HG03103 (cell line): ENCODE measurements around the gene ZNF454.

Source experiments
- ATAC-seq: cut with Tn5 transposase; IDR thresholded peaks from one replicate; pipeline ENCODE4 v1.9.1; 2021; ENCODE audit warnings: low read depth; ENCODE audit not compliant: unreplicated experiment

The ZNF454 gene

DNA sequence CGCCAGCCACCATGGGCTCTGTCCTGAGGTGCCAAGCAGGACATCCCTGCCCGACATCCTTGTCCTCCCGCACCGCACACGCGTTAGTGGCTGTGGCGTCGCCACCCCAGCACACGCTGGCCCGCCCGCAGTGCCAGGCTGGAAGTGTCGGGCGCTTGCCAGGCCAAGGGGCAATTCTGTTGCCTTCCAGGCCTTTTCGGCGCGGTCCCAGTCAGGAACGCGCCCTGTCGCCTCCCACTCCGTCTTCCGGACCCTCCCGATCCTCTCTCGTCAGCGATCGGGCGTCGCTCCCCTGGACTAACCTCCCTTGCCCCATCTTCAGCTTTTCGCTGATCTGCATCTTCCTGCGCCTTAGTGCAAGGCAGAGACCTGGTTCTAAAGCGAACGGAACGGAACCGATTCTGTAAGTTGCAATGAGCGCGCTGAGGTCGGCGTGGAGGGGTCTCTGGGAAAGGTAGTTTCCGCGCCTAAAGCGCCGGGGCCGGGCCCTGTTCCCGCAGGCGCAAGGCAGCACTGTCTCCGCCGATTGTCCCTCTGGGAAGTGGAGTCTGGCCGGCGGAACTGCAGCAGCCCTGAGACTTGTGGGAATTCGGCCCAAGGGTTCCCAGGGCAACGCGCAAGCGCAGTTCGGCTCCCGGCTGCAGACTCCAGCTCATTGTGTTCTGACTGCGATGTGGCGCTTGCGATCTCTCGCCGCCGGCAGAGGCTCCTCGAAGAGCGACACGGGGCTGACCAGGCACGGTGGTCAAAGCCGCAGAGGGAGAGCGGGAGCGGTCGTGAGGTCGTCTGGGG lies at the start of gene ZNF454:
TSS of gene ZNF454 (plus strand) at position 630 of the 792 bp plus-strand sequence. CDS start 1,594 bp downstream, outside the sequence.
- no peak for ATAC-seq

DNA sequence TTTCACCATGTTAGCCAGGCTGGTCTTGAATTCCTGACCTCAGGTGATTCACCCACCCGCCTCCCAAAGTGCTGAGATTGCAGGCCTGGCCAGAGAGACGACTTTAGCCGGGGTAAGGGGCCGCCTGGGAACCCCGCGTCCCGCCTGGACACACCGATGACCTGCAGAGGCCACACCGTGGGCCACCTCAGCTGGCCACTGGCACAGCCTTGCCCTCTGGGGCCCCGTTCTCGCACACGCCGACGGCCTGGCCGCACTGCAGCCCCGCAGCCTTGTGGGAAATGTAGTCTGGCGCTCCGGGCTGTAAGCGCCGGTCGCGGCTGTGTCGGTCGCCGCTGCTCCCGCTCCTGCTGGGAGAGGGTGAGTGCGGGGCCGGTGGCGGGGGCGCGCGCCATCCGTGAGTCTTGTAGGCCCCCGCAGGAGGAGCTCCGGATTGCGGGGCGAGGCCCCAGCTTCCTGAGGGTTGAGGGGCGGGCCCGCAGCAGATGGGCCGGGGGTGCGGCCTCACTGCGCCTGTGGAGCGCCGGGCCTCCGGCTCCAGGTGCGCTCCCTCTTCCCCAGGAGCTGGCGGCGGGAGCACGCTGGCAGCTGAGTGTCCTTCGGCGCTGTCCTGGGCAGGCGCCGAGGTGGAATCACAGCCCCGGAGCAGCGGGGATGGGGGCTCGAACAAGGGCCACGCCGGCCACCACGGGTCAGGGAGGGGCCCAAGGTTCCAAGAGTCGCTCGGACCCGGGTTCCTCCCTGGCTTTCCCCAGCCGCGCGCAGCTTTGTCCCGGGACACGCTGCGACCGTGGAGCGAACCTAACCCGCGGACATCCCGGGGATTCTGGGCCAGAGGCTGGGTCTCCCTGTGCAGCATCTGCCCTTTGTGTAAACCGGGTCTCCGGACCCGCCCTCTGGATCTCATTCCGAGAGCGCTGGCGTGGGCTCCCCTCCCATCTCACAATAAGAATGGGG lies 45.1 kb upstream of the ZNF454 start, which contains the start of gene ZFP2:
TSS of gene ZFP2 (plus strand) at position 299 of the 957 bp plus-strand sequence. CDS start 35,401 bp downstream, outside the sequence.
- ATAC-seq, result no peak

DNA sequence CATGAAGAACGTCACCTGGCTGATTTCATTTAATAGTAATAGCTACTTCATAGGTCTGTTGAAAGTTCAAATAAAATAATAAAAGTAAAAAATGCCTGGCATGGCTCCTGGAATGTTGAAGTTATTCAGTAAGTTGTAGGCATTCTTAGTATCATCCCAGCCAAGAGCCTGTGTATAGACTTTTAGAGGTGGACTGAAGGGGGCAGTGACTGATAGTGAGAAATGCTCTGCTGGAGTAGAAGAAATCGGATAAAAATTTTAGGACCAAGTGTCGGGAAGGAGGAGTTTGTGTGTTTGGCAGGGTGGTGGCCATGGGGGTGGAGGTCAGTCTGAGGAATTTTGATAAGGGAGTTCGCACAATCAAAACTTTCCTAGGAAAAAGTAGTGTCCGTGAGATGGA lies 41.7 kb upstream of the ZNF454 start:
- no peak for ATAC-seq

DNA sequence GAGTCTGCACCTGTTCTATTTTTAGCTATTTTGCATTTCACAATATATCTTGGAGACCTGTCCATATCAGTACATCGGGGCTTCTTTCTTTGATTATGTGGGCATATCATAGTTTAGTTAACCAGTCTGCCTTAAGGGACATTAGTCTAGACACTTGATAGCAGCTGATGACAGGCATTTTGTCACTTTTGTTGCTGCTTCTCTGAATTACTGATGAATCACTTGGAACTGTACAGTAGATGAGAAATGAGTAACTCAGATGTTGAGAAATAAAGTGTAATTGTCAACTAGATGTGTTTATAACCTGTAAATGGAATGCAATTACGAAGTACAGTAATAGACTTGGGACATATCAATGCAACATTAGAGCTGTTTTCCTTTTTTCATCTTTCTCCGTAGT lies 38.1 kb upstream of the ZNF454 start:
- no peak for ATAC-seq

DNA sequence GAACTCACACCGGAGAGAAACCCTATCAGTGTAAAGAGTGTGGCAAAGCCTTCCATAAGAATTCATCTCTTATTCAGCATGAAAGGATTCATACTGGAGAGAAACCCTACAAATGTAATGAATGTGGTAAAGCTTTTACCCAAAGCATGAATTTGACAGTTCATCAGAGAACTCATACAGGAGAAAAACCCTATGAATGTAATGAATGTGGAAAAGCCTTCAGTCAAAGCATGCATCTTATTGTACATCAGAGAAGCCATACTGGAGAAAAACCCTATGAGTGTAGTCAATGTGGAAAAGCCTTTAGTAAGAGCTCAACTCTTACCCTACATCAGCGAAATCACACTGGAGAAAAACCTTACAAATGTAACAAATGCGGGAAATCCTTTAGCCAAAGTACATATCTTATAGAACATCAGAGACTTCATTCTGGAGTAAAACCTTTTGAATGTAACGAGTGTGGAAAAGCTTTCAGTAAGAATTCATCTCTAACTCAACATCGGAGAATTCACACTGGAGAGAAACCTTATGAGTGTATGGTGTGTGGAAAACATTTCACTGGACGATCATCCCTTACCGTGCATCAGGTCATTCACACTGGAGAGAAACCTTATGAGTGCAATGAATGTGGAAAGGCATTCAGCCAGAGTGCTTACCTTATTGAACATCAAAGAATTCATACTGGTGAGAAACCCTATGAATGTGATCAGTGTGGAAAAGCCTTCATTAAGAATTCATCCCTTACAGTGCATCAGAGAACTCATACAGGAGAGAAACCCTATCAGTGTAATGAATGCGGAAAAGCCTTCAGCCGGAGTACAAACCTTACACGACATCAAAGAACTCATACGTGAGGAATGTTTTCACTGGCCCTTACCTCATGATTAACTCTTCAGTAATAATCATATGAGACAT lies 8.9 kb upstream of the ZNF454 start:
- no peak for ATAC-seq

DNA sequence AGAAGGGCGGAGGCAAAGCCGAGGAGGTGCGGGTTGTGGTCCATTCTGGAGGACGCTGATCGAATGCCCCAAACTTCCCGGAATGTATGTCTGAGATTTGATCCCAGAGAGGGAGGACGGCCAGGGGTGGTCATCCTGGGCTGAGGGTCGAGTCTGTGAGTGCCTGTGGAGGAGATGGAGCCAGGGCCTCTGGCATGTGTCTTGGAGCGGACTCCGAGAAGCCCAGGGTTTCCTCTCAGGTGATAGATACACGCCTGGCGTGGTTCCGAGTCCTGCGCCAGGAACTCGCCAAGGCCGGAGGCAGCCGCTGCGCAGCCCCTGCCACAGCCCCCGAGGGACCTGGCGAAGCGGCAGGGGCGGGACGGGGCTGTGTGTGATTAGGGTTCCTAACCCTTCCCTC lies 363 bp downstream of the ZNF454 start:
- ATAC-seq, result no peak

DNA sequence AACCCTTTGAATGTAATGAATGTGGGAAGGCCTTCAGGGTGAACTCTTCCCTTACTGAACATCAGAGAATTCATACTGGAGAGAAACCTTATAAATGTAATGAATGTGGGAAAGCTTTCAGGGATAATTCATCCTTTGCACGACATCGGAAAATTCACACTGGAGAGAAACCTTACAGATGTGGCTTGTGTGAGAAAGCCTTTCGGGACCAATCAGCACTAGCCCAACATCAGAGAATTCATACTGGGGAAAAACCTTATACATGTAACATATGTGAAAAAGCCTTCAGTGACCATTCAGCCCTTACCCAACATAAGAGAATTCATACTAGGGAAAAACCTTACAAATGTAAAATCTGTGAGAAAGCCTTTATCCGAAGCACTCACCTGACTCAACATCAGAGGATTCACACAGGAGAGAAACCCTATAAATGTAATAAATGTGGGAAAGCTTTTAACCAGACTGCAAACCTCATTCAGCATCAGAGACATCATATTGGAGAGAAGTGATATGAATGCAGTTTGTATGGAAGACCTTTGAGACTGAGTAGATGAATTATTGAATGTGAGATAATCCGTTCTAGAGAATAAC lies 24.6 kb downstream of the ZNF454 start:
- ATAC-seq, result no peak

DNA sequence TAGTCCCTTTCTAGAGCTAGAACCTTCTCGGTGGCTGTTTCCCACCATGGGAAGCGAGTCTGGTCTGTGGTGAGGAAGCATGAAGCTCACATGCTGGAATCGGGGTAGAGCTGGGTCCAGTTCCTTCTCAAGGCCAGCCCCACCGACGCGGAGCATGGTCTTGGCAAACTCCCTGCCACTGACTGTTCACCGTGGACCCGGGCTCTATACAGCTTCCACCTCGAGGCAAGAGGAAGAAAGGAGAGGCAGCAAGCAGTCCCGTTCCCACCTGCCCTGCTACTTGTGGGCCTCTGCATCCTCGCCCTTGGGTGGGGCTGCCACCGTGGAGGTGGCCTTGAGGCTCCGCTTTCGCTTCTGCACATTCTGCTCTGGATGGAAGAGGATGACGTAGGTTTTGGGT lies 40.4 kb downstream of the ZNF454 start:
- no peak for ATAC-seq

DNA sequence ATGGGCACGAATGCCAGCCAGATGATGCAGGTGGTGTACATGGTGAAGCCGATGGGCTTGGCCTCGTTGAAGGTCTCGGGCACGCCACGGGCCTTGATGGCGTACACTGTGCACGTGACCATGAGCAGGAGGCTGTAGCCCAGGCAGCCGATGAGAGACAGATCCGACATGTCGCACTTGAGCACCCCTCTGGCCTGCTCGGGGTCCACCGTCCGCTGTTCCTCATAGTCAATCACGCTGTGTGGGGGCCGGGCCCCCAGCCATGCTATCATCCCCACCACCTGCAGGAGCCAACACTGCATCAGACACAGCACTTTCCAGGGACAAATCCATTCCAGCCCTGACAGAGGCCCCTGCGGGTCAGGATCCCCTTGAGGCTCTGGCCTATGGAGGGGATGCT lies 41.9 kb downstream of the ZNF454 start:
- no peak for ATAC-seq

DNA sequence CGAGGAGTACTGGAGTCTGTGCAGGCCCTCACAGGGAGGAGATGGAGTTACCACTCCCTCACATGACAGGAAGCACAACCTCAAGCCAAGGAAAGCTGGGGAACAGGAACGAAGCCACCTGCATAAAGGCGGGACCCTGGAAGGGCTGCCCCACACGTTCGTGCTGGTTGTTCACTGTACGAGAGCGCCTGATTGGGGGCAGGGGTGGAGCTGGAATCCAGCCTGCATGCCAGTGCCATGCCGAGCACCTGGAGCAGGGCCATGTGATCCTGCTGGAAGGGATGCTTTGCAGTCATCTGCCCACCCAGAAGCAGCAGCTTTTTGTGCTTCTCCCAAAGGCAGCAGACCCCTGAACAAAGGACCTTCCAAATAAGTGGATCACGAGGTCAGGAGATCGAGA lies 42.7 kb downstream of the ZNF454 start:
- no peak for ATAC-seq

DNA sequence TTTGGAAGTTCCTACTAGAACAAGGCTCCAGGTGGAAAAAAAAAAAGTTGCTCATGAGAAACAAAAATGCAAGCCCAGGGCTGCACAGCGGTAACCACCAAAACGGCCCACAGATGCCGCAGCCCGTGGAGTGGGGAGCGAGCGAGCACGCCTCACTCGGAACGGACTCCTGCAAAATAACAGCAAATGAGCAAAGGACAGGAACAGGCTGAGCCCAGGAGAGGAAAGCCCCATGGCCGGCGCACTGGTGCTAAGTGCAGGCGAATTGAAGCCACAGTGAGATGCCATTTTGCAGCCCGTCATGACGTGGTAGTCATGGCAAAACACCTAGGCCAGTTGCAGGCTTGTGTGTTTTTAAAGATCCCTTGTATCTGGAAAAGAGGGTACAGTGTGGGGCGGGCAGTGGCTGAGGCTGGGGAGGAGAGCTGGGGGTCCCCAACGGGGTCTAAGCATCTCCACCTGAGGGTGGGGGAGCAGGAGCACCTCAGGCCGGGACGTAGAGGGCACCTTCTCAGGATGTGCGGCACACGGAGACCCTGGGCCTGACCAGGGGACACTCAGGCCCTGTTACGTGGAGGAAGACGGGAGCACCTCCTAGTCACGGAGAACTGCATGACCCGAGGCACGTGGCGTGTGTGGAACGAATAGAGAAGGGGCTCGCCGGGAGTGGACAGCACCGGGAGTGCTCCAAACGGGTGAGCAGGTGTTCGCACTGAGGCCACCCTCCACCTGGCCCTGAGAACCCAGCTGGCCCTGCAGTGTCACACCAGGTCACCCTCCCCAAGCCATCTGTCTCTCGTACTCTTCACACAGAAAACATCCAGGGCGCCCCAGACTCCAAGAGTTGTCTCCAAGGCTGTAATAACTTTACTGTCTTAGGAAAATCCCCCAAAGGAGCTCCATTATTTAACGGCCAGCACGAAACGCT lies 43.4 kb downstream of the ZNF454 start:
- ATAC-seq, result no peak

DNA sequence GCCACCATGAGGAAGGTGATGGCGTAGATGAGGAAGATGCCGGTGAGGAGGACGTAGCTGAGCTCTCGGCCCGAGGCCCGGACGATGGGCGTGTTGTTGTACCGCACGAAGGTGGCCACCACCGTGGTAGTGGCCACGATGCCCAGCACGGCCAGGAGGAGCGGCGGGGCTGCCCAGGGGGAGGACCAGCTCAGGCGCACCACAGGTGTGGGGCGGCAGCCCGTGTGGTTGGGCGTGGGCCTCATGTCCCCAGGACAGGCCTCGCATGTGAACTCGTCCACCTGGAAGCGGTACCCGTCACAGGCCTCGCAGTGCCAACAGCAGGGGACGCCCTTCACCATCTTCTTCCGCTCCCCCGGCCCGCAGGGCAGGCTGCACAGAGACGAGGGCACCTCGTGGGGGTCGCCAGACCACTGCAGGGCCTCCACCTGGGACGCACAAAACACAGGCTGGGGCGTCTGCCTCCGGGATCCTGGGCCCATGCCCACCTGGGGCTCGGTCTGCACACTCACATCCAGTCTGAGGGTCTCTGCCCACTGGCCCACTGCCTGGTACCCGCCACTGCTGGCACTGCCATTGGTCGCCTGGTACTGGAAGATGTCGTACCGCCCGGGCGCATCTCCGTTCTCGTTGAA lies 45.4 kb downstream of the ZNF454 start:
- ATAC-seq, result no peak

DNA sequence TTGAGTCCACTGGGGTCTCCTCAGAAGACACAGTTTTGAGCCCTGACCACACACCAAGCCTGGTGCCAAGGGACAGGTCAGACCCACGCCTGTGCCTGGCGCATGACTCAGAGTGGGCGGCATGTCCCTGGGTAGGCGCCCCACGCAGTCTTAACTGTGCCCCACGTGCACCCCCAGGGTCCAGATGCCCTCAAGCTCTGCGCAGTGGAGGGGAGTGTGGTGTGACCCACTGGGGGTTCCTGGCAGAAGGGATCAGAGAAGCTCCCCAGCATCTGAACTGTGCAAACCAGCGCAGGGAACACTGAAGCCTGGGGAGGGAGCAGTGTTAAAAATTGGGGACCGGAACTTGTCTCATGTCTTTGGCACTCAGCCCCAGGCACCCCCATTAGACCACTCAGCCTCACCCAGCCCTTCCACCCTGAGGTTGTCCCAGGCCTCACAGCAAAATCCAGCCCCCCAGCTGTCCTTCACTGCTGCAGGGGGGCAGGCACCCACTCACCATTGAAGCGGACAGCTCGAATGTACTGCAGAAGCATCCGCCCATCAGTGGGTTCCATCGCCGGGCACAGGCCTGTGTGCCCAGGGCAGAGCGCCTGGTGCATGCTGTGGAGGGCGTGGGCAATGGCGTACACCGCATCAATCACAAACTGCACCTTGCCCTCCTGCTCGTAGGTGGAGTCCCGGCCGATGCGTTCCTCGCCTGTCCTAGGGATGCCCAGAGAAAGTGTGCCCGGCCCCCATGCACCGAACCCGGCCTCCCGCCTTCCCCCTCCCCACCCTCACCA lies 47.6 kb downstream of the ZNF454 start:
- no peak for ATAC-seq

DNA sequence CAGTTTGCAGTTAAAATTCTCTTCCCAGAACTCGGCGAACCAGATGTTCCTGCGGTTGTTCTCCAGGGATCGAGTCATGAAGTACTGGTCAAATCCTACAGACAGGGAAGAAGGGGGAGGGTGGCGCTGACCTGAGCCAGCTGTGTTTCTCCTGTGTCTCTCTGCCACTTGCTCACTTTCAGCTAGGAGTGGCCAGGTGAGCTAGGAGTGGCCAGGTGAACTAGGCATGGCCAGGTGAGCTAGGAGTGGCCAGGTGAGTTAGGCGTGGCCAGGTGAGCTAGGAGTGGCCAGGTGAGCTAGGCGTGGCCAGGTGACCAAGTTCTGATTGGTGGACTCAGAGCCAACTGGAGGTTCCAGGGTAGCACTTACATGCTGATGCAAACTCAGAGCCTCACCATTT lies 48.3 kb downstream of the ZNF454 start:
- no peak for ATAC-seq

DNA sequence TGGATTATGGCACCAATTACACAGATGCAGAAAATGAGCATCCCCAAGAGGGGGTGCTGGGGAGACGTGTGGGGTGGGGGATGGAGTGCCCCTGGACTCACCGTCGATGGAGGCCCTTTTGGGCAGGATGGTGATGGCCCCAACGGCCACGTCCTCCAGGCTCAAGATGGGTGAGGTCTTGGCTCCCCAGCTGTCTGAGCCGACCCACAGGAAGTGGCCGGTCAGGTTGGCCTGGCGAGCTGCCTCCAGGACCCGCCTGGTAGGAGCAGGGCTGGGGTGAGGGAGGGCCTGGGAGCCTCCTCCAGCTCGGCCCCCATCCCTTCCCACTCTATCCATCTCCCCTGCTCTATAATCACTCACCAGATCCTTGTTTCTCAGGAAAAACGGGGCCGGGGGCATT lies 49.5 kb downstream of the ZNF454 start:
- ATAC-seq, result no peak

DNA sequence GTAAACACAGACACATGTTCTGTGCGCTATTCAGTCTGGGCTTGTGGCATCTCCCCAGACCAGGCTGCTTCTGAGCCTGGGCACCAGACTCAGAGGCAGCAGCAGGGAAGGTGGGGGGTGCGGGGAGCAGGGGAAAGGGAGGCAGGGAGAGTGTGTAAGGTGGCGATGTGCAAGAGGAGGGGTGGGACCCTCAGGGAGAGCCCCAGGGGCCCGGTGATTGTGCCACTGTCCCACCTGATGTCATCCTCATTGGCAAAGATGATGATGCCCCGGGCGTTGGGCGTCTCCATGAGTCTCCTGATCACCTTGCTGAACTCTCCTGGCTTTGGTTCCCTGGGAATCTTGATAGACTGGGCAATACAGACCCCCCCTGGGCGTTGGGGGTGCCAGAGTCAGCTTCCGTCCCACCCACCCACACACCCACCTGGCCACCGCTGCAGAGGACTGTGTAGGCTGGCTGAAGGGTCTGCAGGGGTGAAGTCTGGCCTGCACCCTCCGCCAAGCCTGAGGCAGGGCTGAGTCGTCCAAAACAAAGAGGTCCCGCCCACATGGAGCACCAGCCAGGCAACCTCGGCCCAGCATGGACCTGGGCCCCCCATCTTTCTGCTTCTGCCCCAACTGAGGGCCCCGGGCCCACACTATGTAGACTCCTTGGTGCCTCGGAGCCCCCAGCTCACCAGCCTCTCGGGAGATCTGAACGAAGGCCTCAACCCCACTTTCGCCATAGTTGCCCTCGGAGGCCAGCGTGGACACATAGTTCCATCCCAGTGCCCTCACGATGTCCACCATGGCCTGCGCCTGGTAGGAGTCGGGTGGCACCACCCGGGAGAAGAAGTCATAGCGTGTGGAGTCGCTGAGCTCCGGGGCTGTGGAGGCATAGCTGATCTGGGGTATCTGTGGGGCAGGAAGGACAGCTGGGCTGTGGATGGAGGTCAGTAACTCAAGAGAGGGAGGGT lies 50.5 kb downstream of the ZNF454 start:
- no peak for ATAC-seq
